ENCODE data around the gene TNS1. TPM values are rescaled to one million over a fixed set of nuclear protein-coding genes. Genes with fewer than 3 reads are reported as not detected.

TNS1 gene
- total and polyA plus RNA-seq, 10 of the 15 experiments (the other 5 are each of a cell fraction or from before 2014, with no cell fraction given) = 0.05 to 0.44 TPM; not detected in 8

GRCh38 chr2:218027426-218028188 lies 24.8 kb upstream of the TNS1 start (continued):
- no peak for TF ChIP-seq BCLAF1 (IDR thresholded peaks at IDR 0.05)

- Histone ChIP-seq H3K9me3 (replicated peaks; ENCODE audit: control insufficient read depth, insufficient read depth, low read length) (no peaks in the 10 kb centered on the region), H3K36me3 (ENCODE audit: control insufficient read depth in 2 of 2, insufficient read depth in 2 of 2, low read length in 1 of 2) (no peaks in the 10 kb centered on the region), H3K4me2 (ENCODE audit: control insufficient read depth, insufficient read depth) (no peak overlapping the region), H2AFZ (ENCODE audit: control insufficient read depth, low read depth, low read length) (no peak overlapping the region), H3K27ac (ENCODE audit: control insufficient read depth, insufficient read depth) (no peak overlapping the region), H3K9ac (ENCODE audit: control insufficient read depth, insufficient read depth, low read length) (no peak overlapping the region), H4K20me1 (ENCODE audit: control insufficient read depth, insufficient read depth) (no peaks in the 10 kb centered on the region), H3K4me3 (no peak overlapping the region), H3K4me1 (ENCODE audit: control insufficient read depth, insufficient read depth, low read length) (no peaks in the 10 kb centered on the region), H3K79me2 (ENCODE audit: control insufficient read depth, insufficient read depth, low read length) (no peaks in the 10 kb centered on the region), H3K27me3 (replicated peaks in 1 of 2; ENCODE audit: control insufficient read depth in 2 of 2, insufficient read depth in 2 of 2, low read length in 1 of 2) (no peaks in the 10 kb centered on the region; a peak in 1 of 4 replicates)
- no peak for ATAC-seq
- FAIRE-seq = no peak
- no TSS peak for BruUV-seq (replicated peaks)
- ChIA-PET RAD21 (ENCODE audit: unreplicated experiment) (no interaction called here), POLR2A (no interaction called here), SMC1A (ENCODE audit: uncharacterized antibody, unreplicated experiment) (no interaction called here), CTCF (interaction anchor here (0.7 kb wide), 1 partner anchor 8 kb away, joined by 3 read pairs; no protein-coding TSS in a partner anchor)
- in situ Hi-C loops (cut with MboI) = no loop called here
- no peak for DNase-seq (ENCODE audit: low read depth, low spot score)
- intact Hi-C loops (cut with micrococcal nuclease; ENCODE audit: unreplicated experiment) = no loop called here
- WGBS (ENCODE audit: insufficient coverage, insufficient replicate concordance, low lambda C conversion rate, missing lambda C conversion rate) = 41% methylated on average over 14 of the region's 17 CpGs
- no peak for TF ChIP-seq NKRF (conservative IDR thresholded peaks at IDR 0.05)
- TF ChIP-seq RFX5 (IDR thresholded peaks at IDR 0.05; ENCODE audit: low read depth, low read length) = no peak
- no peak for TF ChIP-seq NFXL1 (IDR thresholded peaks at IDR 0.05; ENCODE audit: borderline replicate concordance)
- no peak for TF ChIP-seq SREBF1 (IDR thresholded peaks at IDR 0.05; ENCODE audit: low read length)
- TF ChIP-seq POLR2AphosphoS5 (IDR thresholded peaks at IDR 0.05; ENCODE audit: low read length) = no peak
- TF ChIP-seq BMI1 (IDR thresholded peaks at IDR 0.05; ENCODE audit: borderline replicate concordance) = no peak
- TF ChIP-seq ZBTB11 (CRISPR knock-in tag; IDR thresholded peaks at IDR 0.05) = no peak
- TF ChIP-seq SUZ12 (IDR thresholded peaks at IDR 0.05; ENCODE audit: unreplicated experiment) = no peak
- TF ChIP-seq BHLHE40 (IDR thresholded peaks at IDR 0.05; ENCODE audit: borderline replicate concordance in 1 of 2, low read depth in 2 of 2, low read length in 1 of 2) = no peak
Measured at GRCh38 chr2:218026676-218027425, 24.1 kb upstream of the TNS1 start.
